D341Med (cell line): ENCODE measurements around the gene NTN1.

Experiments used
- DNase-seq: peaks from one replicate; pipeline ENCODE4 v3.0.0; 2012; ENCODE audit warnings: low spot score

The NTN1 gene

GRCh38 chr17:9162275-9162985 lies 141.1 kb downstream of the NTN1 start:
- DNase-seq, result no peak

DNA sequence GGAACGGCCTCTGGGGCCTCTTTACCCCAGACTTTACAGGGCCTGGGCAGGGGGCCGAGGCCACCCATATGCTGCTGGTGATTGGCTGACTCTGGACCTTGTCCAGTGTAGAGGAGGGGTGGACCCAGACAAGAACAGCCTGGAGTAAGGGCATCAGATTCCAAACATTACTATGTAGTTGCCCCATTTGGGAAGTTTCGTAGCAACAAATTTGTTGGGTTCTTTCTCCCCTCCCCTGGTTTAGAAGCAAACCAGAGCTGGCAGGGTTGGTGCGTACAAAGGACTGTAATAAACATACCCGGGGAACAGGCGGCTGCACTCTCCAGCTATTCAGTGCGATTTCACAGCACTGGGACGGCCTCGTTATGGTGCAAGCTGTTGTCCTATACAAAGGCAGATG lies 145.5 kb downstream of the NTN1 start:
- no peak for DNase-seq

DNA sequence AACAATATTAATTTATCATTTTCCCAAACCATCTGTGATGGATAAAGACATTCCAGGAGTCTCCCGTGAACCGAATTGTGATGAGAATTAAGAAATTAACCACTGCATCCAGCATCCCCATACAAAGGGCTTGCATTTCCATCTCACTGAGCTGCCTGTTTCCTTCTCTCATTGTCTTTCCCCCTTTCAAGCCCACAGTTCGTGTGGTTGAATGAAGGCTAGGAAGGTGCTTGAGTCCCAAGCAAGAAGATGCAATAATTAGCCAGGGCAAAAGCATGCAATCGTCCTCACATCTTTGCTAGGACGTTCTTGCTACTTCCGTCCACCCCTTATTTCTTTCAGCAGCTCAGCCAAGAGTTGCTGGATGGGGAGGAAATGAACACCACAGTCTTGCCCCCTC lies 146.1 kb downstream of the NTN1 start:
- no peak for DNase-seq

DNA sequence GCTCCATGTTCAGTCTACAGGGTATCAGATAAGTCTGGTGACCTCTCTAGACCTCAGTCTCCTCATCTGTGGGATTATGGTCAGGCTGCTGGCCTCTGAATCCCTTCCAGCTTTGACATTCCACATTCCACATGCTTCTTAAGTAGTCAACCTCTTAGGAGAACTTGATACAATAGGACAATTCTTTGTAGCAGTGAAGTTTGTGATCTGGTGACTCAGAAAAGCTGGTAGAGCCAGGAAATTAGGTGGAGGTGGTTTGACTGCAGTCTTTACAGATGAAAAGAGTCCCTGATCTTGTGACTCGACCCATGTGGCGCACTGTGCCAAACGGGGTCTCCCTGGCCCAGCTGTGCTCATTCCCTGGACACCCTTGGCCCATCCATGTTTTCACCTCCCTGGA lies 147.8 kb downstream of the NTN1 start:
- DNase-seq, result no peak

DNA sequence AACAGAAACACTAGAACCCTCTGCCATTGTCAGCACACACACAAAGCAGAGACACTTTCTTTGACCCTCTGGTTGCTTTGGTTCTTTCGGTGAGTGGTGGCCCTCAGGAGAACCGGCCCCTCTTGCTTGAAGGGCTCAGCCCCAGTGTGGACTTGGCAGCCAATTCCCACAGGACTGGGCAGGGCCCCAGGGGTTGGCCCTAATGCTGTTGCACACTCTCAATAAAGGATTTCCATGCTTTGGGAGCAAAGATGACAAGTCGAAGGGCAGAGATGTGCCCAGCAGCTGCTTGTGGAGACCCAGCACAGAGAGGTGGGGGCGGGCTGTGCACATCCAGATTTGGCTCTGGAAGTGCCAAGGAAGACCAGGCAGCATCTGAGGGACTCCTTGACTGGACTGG lies 149.0 kb downstream of the NTN1 start:
- no peak for DNase-seq

GRCh38 chr17:9170853-9171252 lies 149.5 kb downstream of the NTN1 start:
- DNase-seq, result no peak

DNA sequence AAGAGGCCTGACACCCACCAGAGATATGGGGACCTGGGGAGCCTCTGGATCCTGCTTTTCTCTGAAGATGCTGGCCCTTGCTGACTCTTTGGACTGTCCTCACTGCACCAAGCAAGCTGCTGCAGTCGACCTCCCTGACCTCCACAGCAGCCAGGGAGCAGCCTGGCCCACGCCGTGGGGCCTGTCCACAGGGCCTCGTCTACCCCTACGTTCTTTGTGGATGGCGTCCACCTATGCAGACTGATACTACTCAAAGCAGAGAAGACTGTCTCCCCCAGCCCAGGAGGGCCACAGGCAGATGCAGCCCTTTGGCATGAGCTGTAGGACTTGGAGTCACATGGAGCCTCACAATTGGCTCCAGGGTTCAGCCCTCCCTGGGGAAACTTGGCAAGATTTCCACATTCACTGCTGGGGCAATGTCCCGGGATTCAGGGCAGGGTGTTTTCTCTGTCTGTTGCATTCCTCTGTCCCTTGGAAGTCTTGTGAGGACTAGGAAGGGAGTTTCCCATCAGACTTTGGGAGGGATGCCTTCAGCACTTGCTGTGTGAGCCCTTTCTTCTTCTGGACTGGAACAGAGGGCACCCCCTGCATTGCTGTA lies 152.2 kb downstream of the NTN1 start:
- no peak for DNase-seq

DNA sequence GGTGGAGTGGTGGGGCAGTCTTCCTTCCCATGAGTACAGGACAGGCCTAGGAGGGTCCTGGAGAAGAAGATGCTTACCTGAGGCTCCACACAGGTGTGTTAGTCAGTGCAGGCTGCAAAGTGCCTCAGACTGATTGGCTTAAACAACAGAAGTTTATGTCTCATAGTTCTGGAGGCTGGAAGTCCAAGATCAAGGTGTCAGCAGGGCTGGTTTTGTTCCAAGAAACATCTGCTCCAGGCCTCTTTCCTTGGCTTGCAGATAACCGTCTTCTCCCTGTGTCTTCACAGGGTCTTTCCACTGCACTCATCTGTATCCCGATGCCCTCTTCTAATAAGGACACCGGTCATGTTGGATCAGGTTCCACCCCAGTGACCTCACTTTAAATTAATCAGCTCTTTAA lies 153.0 kb downstream of the NTN1 start:
- DNase-seq, result no peak

DNA sequence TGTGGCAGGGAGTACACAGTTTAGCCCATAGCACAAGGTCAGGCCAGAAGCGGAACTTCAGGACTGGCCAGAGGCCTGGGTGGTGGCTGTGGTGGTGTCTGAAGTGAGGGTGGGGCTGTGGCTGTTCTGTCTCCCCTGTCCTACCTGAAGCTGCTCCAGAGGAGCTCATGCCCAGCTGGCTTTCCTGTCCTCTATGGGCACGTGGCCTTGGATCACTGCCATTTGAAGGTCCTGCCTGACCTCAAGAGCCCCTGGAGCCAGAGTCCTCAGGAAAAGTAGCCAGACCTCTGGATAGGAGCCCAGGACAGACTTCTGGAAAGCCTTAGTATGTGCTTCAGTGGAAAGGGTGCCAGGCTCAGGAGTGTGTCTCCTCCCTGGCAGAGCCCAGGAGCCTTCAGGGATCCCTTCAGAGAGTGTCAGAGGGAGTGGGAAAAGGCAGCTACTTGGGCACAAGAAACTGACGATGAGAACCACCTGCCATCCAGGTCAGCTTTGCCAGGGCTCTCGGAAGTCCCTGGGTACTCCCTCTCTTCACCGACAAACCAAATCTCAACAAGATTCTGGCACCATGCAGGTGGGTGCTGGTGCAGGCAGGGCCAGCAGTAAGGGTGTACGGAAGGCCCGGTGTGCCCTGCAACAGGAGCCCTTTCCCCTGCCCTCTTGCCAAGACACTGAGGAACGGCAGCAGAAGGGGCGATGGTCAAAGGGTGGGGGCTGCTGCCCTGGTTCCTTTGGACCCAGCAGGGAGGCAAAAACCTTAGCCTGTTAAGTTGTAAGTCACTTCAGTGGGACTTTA lies 153.7 kb downstream of the NTN1 start:
- no peak for DNase-seq

- no peak for DNase-seq
Measured at GRCh38 chr17:9175700-9176467, 154.6 kb downstream of the NTN1 start.

DNA sequence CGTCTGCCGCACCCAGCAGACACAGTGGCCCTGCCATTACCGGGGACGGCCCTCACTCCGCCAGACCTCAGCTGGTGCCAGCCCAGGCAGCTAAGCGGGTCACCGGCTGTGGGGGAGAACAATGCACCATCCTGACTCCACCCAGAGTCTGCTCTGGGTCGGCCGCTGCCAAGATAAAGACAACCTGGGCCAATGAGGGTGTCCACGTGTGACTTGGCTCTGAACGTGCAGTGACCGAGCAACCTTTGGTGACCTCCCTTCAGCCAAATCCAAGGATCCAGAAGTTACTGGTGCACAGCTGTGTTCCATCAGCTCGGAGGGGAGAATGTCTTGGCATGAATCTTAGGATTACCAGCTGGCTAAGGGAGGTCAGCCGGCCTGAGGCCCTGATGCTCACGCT lies 155.9 kb downstream of the NTN1 start:
- no peak for DNase-seq

- no peak for DNase-seq
Measured at GRCh38 chr17:9178319-9178718, 157.0 kb downstream of the NTN1 start.

DNA sequence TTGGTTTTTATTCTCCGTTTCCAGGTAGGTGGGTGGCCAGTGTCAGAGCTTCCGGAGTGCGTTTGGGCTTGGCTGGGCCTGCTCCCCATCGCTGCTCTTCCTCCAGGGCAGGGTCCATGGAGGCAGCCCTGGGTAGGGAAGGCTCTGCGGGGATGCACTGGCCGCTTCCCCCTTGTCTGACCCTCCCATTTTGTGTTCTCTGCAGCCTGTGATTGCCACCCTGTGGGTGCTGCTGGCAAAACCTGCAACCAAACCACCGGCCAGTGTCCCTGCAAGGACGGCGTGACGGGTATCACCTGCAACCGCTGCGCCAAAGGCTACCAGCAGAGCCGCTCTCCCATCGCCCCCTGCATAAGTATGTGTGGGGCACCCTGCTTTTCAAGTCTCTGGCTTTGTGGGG lies 158.3 kb downstream of the NTN1 start:
- no peak for DNase-seq

GRCh38 chr17:9181640-9182039 lies 160.3 kb downstream of the NTN1 start:
- DNase-seq, result no peak

GRCh38 chr17:9183306-9183705 lies 162.0 kb downstream of the NTN1 start:
- DNase-seq, result no peak

- no peak for DNase-seq
Measured at GRCh38 chr17:9185142-9185541, 163.8 kb downstream of the NTN1 start.

- no peak for DNase-seq
Measured at GRCh38 chr17:9185688-9186284, 164.5 kb downstream of the NTN1 start.

GRCh38 chr17:9187828-9188227 lies 166.5 kb downstream of the NTN1 start:
- no peak for DNase-seq

DNA sequence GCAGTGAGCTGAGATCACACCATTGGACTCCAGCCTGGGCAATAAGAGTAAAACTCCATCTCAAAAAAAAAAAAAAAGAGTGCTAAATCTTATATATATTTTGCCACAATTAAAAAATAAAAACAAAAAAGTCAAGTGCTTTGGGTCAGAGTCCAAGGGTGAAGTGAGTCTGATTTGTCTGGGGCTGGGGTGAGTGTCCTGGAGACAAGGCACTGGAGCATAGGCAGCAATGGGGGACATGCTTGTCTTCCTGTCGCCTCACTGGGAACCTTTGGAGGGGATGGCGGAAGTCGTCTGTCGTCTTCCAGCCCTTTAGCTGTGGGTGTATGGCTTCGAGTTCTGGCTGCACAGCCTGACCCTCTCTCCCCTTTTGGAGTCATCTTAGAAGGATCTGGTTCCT lies 167.1 kb downstream of the NTN1 start:
- DNase-seq, result no peak

GRCh38 chr17:9189870-9190269 lies 168.6 kb downstream of the NTN1 start:
- DNase-seq, result no peak

DNA sequence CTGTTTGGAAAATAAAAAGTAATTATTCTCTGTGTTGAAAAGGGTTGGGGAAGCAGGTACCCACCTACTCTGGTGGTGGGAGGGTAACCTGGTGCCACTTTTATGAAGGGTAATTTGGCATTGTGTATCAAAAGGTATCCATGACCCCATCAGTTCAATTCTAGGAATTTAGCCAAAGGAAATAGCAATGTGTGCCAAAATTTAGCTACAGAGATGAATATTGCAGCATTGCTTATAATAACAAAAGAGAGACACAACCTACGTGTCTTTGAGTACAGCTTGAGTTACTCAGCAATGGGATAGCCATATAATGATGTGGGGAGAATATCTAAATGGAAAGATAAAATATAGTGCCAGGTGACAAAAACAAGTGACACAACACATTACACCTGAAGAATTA lies 170.7 kb downstream of the NTN1 start:
- no peak for DNase-seq

- no peak for DNase-seq
Measured at GRCh38 chr17:9195411-9195810, 174.1 kb downstream of the NTN1 start.
